RWPE1 (cell line): ENCODE measurements around the gene OBP2A.

Source experiments
- CTCF ChIA-PET: fragments of 350-600 bp; sonication (Branson Sonifier 250); formaldehyde crosslinking; extraction: SDS; loops from one replicate; lab custom pipeline; 2021; lab: Yijun Ruan, JAX
- POLR2A ChIA-PET: fragments of 400-600 bp; formaldehyde crosslinking; extraction: SDS; loops from one replicate; lab custom pipeline; 2020; ENCODE audit warnings: antibody characterized with exemption; ENCODE audit not compliant: low non-redundant PET; lab: Yijun Ruan, JAX
- DNase-seq: peaks from one replicate; pipeline ENCODE4 v3.0.0; 2012; ENCODE audit warnings: low spot score
- H3K27ac ChIP-seq: fragments of 450-650 bp; 2 replicates; pipeline ENCODE4 v1.5.1; 2017
- TF ChIP-seq, protein P1 (sequence below): fragments of 450-650 bp; conservative IDR thresholded peaks from 2 replicates; pipeline ENCODE4 v1.5.1; 2017; ENCODE audit warnings: low read depth, mild to moderate bottlenecking

The OBP2A gene

DNA sequence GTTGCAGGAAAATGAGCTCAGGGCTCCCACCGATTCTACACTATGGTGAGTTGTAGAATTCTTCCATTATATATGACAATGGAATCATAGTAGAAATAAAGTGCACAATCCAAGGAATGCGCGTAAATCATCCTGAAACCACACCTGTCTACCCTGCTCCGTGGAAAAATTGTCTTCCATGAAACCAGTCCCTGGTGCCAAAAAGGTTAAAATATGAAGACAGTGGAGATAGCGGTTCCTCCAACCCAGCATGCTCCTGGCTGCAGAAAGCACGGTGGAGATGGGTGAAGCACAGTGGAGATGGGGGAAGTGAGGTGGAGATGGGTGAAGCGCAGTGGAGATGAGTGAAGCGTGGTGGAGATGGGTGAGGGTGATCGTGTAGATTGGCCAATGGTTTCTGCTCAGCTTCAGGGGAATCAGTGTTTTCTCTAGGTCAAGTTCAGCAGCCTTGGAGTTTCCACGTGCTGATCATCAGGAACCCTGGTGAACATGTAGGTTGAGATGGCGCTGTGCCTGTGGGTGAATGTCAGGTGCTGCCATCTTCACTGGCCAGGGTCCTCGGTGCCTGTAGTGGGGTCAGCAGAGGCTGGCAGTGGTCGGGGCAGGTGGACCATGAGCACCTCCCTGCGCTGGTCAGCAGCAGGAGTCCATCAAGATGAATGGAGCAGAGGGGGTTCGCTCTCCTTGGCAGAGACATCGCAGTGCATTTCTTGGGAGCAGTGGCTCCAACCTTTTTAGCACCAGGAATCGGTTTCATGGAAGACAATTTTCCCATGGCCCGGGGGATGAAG, 35.9 kb downstream of the OBP2A start:
- ChIA-PET CTCF (interaction anchor here (0.6 kb wide), 1 partner anchor 21 kb away, joined by 3 read pairs; no protein-coding TSS in a partner anchor), POLR2A (no interaction called here)
- no peak for DNase-seq
- H3K27ac ChIP-seq: no peak overlapping the region
- TF ChIP-seq, protein P1, sequence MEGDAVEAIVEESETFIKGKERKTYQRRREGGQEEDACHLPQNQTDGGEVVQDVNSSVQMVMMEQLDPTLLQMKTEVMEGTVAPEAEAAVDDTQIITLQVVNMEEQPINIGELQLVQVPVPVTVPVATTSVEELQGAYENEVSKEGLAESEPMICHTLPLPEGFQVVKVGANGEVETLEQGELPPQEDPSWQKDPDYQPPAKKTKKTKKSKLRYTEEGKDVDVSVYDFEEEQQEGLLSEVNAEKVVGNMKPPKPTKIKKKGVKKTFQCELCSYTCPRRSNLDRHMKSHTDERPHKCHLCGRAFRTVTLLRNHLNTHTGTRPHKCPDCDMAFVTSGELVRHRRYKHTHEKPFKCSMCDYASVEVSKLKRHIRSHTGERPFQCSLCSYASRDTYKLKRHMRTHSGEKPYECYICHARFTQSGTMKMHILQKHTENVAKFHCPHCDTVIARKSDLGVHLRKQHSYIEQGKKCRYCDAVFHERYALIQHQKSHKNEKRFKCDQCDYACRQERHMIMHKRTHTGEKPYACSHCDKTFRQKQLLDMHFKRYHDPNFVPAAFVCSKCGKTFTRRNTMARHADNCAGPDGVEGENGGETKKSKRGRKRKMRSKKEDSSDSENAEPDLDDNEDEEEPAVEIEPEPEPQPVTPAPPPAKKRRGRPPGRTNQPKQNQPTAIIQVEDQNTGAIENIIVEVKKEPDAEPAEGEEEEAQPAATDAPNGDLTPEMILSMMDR: no peak

DNA sequence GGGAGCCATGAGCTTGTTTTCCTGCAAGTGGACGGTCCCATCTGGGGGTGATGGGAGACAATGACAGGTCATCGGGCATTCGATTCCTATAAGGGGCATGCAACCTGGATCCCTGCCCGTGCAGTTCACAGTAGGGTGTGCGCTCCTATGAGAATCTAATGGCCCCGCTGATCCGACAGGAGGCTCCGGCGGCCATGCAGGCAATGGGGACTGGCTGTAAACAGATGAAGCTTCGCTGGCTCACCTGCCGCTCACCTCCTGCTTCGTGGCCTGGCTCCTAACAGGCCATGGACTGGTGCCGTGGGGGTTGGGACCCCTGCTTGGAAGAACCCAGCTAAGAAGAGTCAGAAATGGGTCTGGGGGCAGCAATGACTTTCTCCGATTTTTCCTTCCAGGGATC, 36.6 kb downstream of the OBP2A start:
- no peak overlapping the region for H3K27ac ChIP-seq
- ChIA-PET CTCF (no interaction called here), POLR2A (no interaction called here)
- DNase-seq: no peak
- TF ChIP-seq, protein P1: no peak

DNA sequence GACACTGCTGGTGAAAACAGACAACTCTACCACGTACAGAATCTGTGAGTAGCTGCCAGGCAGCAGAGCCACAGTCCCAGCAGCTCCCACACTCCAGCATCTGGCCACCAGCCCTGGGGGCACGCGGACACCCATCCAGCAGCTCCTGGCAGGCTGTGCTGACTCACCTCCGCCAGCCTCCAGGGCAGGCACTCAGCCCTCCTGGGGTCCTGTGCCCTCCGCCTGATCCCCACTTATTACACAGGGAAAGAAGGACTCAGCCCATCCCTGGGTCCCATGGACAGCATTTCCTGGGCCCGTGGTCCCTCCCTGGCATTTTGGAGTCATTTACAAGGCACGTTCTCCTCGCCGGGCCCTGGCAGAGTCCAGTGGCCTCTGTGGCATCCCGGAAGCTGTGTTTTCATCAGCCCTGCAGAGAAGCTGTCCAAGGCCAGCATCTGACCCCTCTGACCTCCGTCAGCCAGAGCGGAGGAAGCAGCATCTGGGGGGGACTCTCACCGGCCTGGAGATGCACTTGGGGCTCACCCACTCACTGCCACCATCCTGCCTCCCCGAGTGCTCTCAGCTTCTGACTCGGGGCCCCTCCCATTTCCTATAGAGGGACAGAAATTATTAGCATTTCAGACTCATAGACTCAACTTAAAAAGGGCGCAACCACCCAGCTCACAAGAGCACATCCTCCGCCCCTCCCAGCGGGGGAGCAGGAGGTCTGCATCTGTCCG, 37.2 kb downstream of the OBP2A start:
- DNase-seq: no peak
- ChIA-PET POLR2A (no interaction called here), CTCF (interaction anchor here (0.6 to 0.7 kb wide), 2 partner anchors 187 to 1489 kb away, joined by 4 read pairs; no protein-coding TSS in a partner anchor)
- no peak overlapping the region for H3K27ac ChIP-seq
- TF ChIP-seq, protein P1: no peak

DNA sequence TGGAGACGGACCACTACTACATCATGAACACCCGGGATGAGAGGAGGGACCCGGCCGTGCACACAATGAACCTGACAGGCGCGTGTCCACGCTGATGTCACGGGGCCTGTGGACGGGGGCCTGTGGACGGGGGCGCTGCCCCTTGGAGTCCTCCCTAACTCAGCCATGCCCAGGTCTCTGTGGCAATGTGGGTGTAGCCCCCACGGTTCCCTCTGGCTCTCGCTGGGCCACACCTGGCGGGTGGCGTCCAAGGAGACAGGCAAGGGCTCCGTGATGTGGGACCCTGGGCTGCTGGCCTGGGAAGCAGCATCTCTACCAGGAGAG, 37.7 kb downstream of the OBP2A start:
- H3K27ac ChIP-seq: no peak overlapping the region
- no peak for DNase-seq
- ChIA-PET CTCF (interaction anchor here (0.7 kb wide), 1 partner anchor 1488 kb away, joined by 4 read pairs; no protein-coding TSS in a partner anchor), POLR2A (no interaction called here)
- TF ChIP-seq, protein P1: no peak

DNA sequence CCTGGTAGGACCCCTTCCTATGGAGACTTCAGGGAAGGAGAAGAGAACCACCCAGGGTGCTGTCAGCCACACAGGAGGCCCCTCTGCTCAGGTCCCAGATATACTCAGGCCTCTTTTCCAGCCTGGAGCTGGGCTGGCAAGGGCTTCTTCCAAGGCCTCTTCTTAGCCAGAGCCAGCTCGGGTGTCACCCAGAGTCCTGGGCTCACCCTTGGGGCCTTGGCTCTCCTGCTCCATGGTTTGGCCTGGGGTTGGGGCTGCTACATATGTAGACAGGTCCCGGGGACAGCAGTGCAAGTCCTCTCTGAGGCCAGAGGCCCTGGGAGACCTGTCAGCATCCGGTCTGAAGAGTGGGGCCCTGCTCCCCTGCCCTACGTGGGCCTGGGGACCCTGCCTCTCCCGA, 38.4 kb downstream of the OBP2A start:
- no peak overlapping the region for H3K27ac ChIP-seq
- no peak for DNase-seq
- TF ChIP-seq, protein P1: no peak
- POLR2A ChIA-PET: no interaction called here
- CTCF ChIA-PET: interaction anchor here (0.6 kb wide), 1 partner anchor 145 kb away, joined by 3 read pairs; no protein-coding TSS in a partner anchor

DNA sequence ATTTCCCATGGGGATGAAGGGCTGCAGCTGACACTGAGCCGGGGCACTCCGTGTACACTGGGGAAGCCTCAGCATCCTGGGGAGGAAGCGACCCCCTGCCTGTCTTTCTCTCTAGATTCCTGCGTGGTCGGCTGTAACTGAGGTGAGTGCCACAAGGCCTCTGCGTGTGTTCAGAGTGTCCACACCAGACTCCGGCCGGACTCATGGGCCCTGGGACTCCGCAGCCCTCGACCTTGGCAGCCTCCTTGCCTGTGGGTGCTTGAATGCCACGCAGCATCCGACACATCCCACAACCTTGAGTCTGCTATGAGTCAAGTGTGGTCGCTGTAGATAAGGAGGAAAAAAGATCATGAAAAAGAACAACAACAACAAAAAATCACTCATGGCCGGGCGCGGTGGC, 39.0 kb downstream of the OBP2A start:
- TF ChIP-seq, protein P1: no peak
- no peak for DNase-seq
- CTCF ChIA-PET: no interaction called here
- POLR2A ChIA-PET: no interaction called here
- no peak overlapping the region for H3K27ac ChIP-seq
